ENCODE results near the gene HLA-A. TPM values are rescaled to one million over a fixed set of nuclear protein-coding genes. Genes with fewer than 3 reads are reported as not detected.

HLA-A gene
- total and polyA plus RNA-seq, 9 of the 15 experiments (the other 6 are each of a cell fraction or from before 2014, with no cell fraction given), result 0.46 to 3.3 TPM; not detected in 7

DNA sequence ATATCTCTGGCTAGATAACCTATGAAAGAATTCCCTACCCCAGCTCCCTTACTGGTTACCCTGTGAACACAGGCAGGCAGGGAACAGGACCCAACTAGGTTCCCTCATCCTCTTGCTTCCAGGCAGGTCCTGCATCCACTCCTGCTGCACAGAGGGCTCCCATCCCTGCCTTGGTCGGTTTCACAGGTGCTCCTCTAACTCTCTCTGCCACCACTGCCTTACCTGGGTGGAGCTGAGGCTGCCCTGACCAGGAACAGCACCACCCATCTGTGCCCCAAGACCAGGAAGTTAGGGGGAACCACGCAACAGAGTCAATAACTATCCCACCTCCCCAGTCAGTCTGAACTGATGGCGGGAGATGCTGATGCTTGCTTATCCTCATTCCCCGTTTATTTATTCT, 37.0 kb upstream of the HLA-A start:
- Histone ChIP-seq H4K20me1 (replicated peaks; ENCODE audit: control insufficient read depth, insufficient read depth, low read length) (no peaks in the 10 kb centered on the region), H3K9me1 (ENCODE audit: control insufficient read depth, insufficient read depth, low read length) (no peaks in the 10 kb centered on the region), H3K27ac (ENCODE audit: extremely low read depth, low read depth, low read length) (no peak overlapping the region), H3K79me2 (ENCODE audit: control insufficient read depth, insufficient read depth, low read length) (no peaks in the 10 kb centered on the region), H3K36me3 (ENCODE audit: control insufficient read depth, insufficient read depth, low read length) (no peaks in the 10 kb centered on the region), H3K4me1 (replicated peaks in 1 of 2; ENCODE audit: control insufficient read depth in 2 of 2, insufficient read depth in 2 of 2, low read length in 2 of 2) (no peaks in the 10 kb centered on the region), H3K9me3 (replicated peaks; ENCODE audit: control insufficient read depth, insufficient read depth, low read depth, low read length) (no peaks in the 10 kb centered on the region), H3K4me2 (ENCODE audit: insufficient read depth, low read length) (no peak overlapping the region), H2AFZ (ENCODE audit: low read depth, low read length) (no peak overlapping the region), H3K4me3 (no peak overlapping the region), H3K9ac (ENCODE audit: insufficient read depth in 1 of 2, low read depth in 2 of 2, low read length in 2 of 2) (no peak overlapping the region), H3K27me3 (ENCODE audit: control insufficient read depth in 2 of 2, insufficient read depth in 2 of 2, low read length in 2 of 2) (peaks cover 12 to 24% of the 10 kb centered on the region in 2 experiments)
- POLR2A ChIA-PET, result no interaction called here
- ATAC-seq (no peak), FAIRE-seq (no peak), DNase-seq (ENCODE audit: extremely low read depth in 1 of 4, low spot score in 3 of 4) (no peak)
- no TSS peak for BruUV-seq (replicated peaks)
- 3% methylated on average over 4 of the region's 4 CpGs for WGBS (ENCODE audit: insufficient coverage, low coverage, missing lambda C conversion rate)
- TF ChIP-seq, protein P1, sequence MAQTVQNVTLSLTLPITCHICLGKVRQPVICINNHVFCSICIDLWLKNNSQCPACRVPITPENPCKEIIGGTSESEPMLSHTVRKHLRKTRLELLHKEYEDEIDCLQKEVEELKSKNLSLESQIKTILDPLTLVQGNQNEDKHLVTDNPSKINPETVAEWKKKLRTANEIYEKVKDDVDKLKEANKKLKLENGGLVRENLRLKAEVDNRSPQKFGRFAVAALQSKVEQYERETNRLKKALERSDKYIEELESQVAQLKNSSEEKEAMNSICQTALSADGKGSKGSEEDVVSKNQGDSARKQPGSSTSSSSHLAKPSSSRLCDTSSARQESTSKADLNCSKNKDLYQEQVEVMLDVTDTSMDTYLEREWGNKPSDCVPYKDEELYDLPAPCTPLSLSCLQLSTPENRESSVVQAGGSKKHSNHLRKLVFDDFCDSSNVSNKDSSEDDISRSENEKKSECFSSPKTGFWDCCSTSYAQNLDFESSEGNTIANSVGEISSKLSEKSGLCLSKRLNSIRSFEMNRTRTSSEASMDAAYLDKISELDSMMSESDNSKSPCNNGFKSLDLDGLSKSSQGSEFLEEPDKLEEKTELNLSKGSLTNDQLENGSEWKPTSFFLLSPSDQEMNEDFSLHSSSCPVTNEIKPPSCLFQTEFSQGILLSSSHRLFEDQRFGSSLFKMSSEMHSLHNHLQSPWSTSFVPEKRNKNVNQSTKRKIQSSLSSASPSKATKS (CRISPR knock-in tag; IDR thresholded peaks at IDR 0.05), result no peak
- TF ChIP-seq ZBTB1 (CRISPR knock-in tag; IDR thresholded peaks at IDR 0.05; ENCODE audit: borderline replicate concordance, low read depth), result no peak
- TF ChIP-seq SMAD2 (IDR thresholded peaks at IDR 0.05; ENCODE audit: low read depth, low read length), result no peak
- no peak for TF ChIP-seq DMBX1 (CRISPR knock-in tag; IDR thresholded peaks at IDR 0.05; ENCODE audit: borderline replicate concordance)
- in situ Hi-C loops (cut with MboI) (loop anchor here (5.0 kb wide), 1 partner anchor 43 kb away; no protein-coding TSS in a partner anchor), intact Hi-C loops (cut with micrococcal nuclease) (no loop called here)
- CTCF ChIA-PET (ENCODE audit: low intra/inter-chr PET ratio), result interaction anchor here (0.7 kb wide), 1 partner anchor 104 kb away, joined by 4 read pairs; no protein-coding TSS in a partner anchor
